ENCODE results near the gene APOE. TPM values are rescaled to one million over a fixed set of nuclear protein-coding genes. Genes with fewer than 3 reads are reported as not detected.

Gene APOE
- total and polyA plus RNA-seq, 2 of the 8 experiments (the other 6 are each of a cell fraction or from before 2014, with no cell fraction given): 629 to 1,258 TPM

- H3K9me3 ChIP-seq (ENCODE audit: insufficient read depth in 2 of 2, low read depth in 1 of 2, low read length in 1 of 2): no peaks in the 10 kb centered on the region
- FAIRE-seq (no peak), DNase-seq (ENCODE audit: low read depth in 1 of 2, low spot score in 2 of 2) (no peak)
- H3K4me3 ChIP-seq (ENCODE audit: extremely low read depth in 1 of 4, insufficient read depth in 2 of 4, low read depth in 3 of 4, low read length in 4 of 4): no peak overlapping the region
- no peak overlapping the region for H3K4ac ChIP-seq (replicated peaks; ENCODE audit: insufficient read length, low read depth, low read length)
- H4K91ac ChIP-seq (replicated peaks; ENCODE audit: insufficient read length, low read length): no peak overlapping the region
- H4K8ac ChIP-seq (ENCODE audit: extremely low read depth, insufficient read depth, low read length): no peak overlapping the region
- H4K20me1 ChIP-seq (replicated peaks in 1 of 2; ENCODE audit: control insufficient read depth in 1 of 2, insufficient read depth in 2 of 2, low read length in 2 of 2): no peaks in the 10 kb centered on the region
- no peak overlapping the region for H3K14ac ChIP-seq (ENCODE audit: insufficient read length)
- H2BK20ac ChIP-seq (ENCODE audit: low read length): no peak overlapping the region
- H3K56ac ChIP-seq (replicated peaks; ENCODE audit: insufficient read length, low read depth, low read length): no peak overlapping the region
- no peak overlapping the region for H3K18ac ChIP-seq (ENCODE audit: extremely low read depth, low read length)
- CTCF ChIA-PET (ENCODE audit: partially characterized antibody): interaction anchor here (1.6 to 1.8 kb wide), 2 partner anchors 22 to 23 kb away, joined by 4 to 6 read pairs; no protein-coding TSS in a partner anchor
- H2AFZ ChIP-seq (ENCODE audit: low read length): no peak overlapping the region
- no peaks in the 10 kb centered on the region for H3K79me1 ChIP-seq (ENCODE audit: low read depth, low read length)
- no peak overlapping the region for H3K27ac ChIP-seq (ENCODE audit: low read depth, low read length)
- H2BK12ac ChIP-seq (ENCODE audit: low read depth, low read length): no peak overlapping the region
- TF ChIP-seq SP1 (IDR thresholded peaks at IDR 0.05; ENCODE audit: low read depth, low read length): no peak
- H2AK5ac ChIP-seq (ENCODE audit: low read depth, low read length): no peak overlapping the region
- H3K23ac ChIP-seq (ENCODE audit: insufficient read length): no peak overlapping the region
- no peaks in the 10 kb centered on the region for H3K23me2 ChIP-seq (ENCODE audit: low read depth, low read length)
- H3K4me1 ChIP-seq (replicated peaks in 1 of 4; ENCODE audit: control insufficient read depth in 3 of 4, insufficient read depth in 4 of 4, low read length in 3 of 4): peaks cover 0 to 5% (median 0%) of the 10 kb centered on the region in 4 experiments; a peak in 2 of 7 replicates
- H3K36me3 ChIP-seq (ENCODE audit: control insufficient read depth in 2 of 4, insufficient read depth in 4 of 4, low read length in 3 of 4): no peaks in the 10 kb centered on the region
- no peaks in the 10 kb centered on the region for H3K79me2 ChIP-seq (ENCODE audit: control insufficient read depth in 1 of 2, insufficient read depth in 2 of 2, low read length in 2 of 2)
- POLR2A ChIA-PET (ENCODE audit: partially characterized antibody): no interaction called here
- no peak overlapping the region for H3K9ac ChIP-seq (replicated peaks in 1 of 4; ENCODE audit: extremely low read depth in 1 of 4, low read depth in 3 of 4, low read length in 3 of 4)
- no peak overlapping the region for H3K4me2 ChIP-seq (ENCODE audit: insufficient read depth in 1 of 2, low read depth in 2 of 2, low read length in 2 of 2)
- H4K5ac ChIP-seq (ENCODE audit: insufficient read length, low read depth, low read length): no peak overlapping the region
- no peak overlapping the region for H2BK120ac ChIP-seq (replicated peaks; ENCODE audit: low read depth, low read length)
- no peak overlapping the region for H2BK15ac ChIP-seq (ENCODE audit: low read length)
- peaks cover 0 to 1% (median 0%) of the 10 kb centered on the region in 4 experiments; a peak in 1 of 7 replicates for H3K27me3 ChIP-seq (replicated peaks in 1 of 4; ENCODE audit: control insufficient read depth in 3 of 4, extremely low read depth in 1 of 4, insufficient read depth in 3 of 4, low read length in 3 of 4)
- no peak overlapping the region for H2BK5ac ChIP-seq (ENCODE audit: low read depth, low read length)
- 90% methylated on average over 7 of the region's 7 CpGs; no CpG with 5 or more reads in 1 of the 2 experiments for WGBS, 2 experiments (ENCODE audit: extremely low coverage in 1 of 2, insufficient coverage in 1 of 2, insufficient read length in 1 of 2, insufficient replicate concordance in 2 of 2, low coverage in 1 of 2, low lambda C conversion rate in 2 of 2, missing lambda C conversion rate in 1 of 2)
Measured at GRCh38 chr19:44930088-44930487, 24.5 kb downstream of the APOE start.

Measured in H1 (cell line).